BLaER1 treated with 17β-estradiol and CSF1 and Interleukin-3, amounts not matched to agents 10 nM and 100 nM (cell line): ENCODE data around the gene PRX.

Source experiments
- H3K27ac ChIP-seq, 11 experiments: shearing (Covaris generic); formaldehyde crosslinking; 2 replicates each; pipeline ENCODE4 v1.8.1; 2022
- H3K27me3 ChIP-seq, 11 experiments: shearing (Covaris generic); formaldehyde crosslinking; 2 replicates each; pipeline ENCODE4 v1.8.1; 2022
- H3K36me3 ChIP-seq, 11 experiments: shearing (Covaris generic); formaldehyde crosslinking; 2 replicates each; pipeline ENCODE4 v1.8.1; 2022
- H3K4me1 ChIP-seq, 10 experiments: shearing (Covaris generic); formaldehyde crosslinking; 2 replicates each; pipeline ENCODE4 v1.8.1; 2022
- H3K4me2 ChIP-seq, 11 experiments: shearing (Covaris generic); formaldehyde crosslinking; 2 replicates each; pipeline ENCODE4 v1.8.1; 2022
- H3K4me3 ChIP-seq, 10 experiments: shearing (Covaris generic); formaldehyde crosslinking; 2 replicates each; pipeline ENCODE4 v1.8.1; 2022
- H3K9ac ChIP-seq, 11 experiments: shearing (Covaris generic); formaldehyde crosslinking; 2 replicates each; pipeline ENCODE4 v1.8.1; 2022
- H3K9me3 ChIP-seq, 11 experiments: shearing (Covaris generic); formaldehyde crosslinking; replicated peaks in 1 of 11; 2 replicates each; pipeline ENCODE4 v1.8.1; 2022
- H4K20me1 ChIP-seq, 11 experiments: shearing (Covaris generic); formaldehyde crosslinking; 2 replicates each; pipeline ENCODE4 v1.8.1; 2022
- Cebpa-rat ChIP-seq, 11 experiments: shearing (Covaris generic); IDR thresholded peaks; 2 replicates each; pipeline ENCODE4 v1.8.1; 2022

Gene PRX

DNA sequence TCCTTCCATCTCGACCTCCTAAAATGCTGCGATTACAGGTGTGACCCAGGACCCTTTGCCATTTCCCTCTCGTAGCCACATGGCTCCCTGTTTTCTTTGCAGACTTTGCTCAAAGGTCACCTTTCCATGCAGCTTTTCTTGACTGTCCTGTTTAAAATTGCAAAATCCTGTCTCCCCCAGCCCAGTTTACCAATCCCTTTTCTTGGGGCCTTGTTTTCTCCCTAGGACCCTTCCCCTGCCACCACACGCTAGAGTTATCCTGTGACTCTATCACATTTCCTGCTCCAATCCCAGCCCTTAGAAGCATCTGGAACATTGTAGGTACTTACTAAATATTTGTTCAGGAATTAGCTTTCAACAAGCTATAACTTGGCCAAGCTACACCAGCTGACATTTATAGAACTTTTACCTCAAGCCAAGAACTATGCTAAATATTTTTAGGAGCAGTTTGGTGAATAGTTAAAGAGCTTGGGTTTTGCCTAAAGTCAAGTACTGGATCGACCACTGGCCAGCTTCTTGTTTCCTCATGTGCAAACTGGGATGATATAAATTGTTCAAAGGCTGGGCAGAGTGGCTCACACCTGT is 40.1 kb upstream of the PRX start:
- Histone ChIP-seq H3K9me3 (no peaks in the 10 kb centered on the region), H3K9ac (peak overlapping the region in 1 of 11 experiments; percentile 5; a peak in 1 of 22 replicates), H3K36me3 (peaks cover 0 to 98% (median 5%) of the 10 kb centered on the region in 11 experiments; a peak in 11 of 22 replicates), H3K27me3 (no peaks in the 10 kb centered on the region), H4K20me1 (peaks cover 0 to 39% (median 0%) of the 10 kb centered on the region in 11 experiments; a peak in 4 of 22 replicates), H3K4me2 (no peak overlapping the region), H3K27ac (no peak overlapping the region), H3K4me1 (peaks cover 0 to 11% (median 0%) of the 10 kb centered on the region in 10 experiments; a peak in 5 of 20 replicates), H3K4me3 (no peak overlapping the region)
- TF ChIP-seq Cebpa-rat (IDR thresholded peaks at IDR 0.05): no peak

DNA sequence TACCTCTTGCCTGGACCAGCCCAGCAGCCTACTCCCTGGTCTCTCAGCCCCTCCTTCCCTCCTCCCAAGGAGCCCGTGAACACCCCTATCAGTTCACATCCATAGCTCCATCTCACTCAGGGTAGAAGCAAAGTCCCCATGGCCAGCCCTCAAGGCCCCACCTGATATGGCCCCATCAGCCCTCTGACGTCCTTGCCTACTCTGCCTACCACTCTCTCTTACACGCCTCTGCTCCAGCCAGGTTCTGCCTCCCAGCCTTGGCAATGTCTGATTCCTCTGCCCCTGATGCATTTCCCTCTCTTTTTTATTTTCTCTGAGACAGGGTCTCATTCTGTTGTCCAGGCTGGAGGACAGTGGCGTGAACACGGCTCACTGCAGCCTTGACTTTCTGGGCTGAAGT is 38.8 kb upstream of the PRX start:
- H3K4me2 ChIP-seq: no peak overlapping the region
- no peaks in the 10 kb centered on the region for H3K9me3 ChIP-seq
- H4K20me1 ChIP-seq: peaks cover 0 to 35% (median 0%) of the 10 kb centered on the region in 11 experiments; a peak in 4 of 22 replicates
- no peaks in the 10 kb centered on the region for H3K27me3 ChIP-seq
- H3K9ac ChIP-seq: no peak overlapping the region
- H3K4me1 ChIP-seq: peaks cover 0 to 11% (median 0%) of the 10 kb centered on the region in 10 experiments; a peak in 5 of 20 replicates
- H3K36me3 ChIP-seq: peaks cover 0 to 100% (median 6%) of the 10 kb centered on the region in 11 experiments; a peak in 11 of 22 replicates
- no peak overlapping the region for H3K4me3 ChIP-seq
- no peak overlapping the region for H3K27ac ChIP-seq
- TF ChIP-seq Cebpa-rat (IDR thresholded peaks at IDR 0.05): no peak

DNA sequence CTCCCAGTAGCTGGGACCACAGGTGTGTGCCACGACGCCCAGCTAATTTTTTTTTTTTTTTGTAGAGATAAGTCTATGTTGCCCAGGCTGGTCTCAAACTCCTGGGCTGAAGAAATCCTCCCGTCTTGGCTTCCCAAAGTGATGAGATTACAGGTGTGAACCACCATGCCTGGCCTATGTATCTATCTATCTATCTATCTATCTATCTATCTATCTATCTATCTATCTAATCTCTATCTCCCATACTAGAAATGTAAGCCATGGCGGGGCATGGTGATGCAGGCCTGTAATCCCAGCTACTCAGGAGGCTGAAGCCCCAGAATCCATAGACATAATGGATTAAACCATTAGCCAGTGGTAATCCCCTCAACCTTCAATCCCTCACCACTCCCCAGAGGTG is 37.5 kb upstream of the PRX start:
- no peaks in the 10 kb centered on the region for H3K27me3 ChIP-seq
- peaks cover 0 to 11% (median 3%) of the 10 kb centered on the region in 10 experiments; a peak in 9 of 20 replicates for H3K4me1 ChIP-seq
- no peak overlapping the region for H3K9ac ChIP-seq
- H3K36me3 ChIP-seq: peaks cover 0 to 88% (median 6%) of the 10 kb centered on the region in 11 experiments; a peak in 11 of 22 replicates
- no peak overlapping the region for H3K4me2 ChIP-seq
- no peak overlapping the region for H3K27ac ChIP-seq
- no peak for TF ChIP-seq Cebpa-rat (IDR thresholded peaks at IDR 0.05)
- H3K4me3 ChIP-seq: no peak overlapping the region
- no peaks in the 10 kb centered on the region for H3K9me3 ChIP-seq
- peaks cover 0 to 25% (median 0%) of the 10 kb centered on the region in 11 experiments; a peak in 4 of 22 replicates for H4K20me1 ChIP-seq

DNA sequence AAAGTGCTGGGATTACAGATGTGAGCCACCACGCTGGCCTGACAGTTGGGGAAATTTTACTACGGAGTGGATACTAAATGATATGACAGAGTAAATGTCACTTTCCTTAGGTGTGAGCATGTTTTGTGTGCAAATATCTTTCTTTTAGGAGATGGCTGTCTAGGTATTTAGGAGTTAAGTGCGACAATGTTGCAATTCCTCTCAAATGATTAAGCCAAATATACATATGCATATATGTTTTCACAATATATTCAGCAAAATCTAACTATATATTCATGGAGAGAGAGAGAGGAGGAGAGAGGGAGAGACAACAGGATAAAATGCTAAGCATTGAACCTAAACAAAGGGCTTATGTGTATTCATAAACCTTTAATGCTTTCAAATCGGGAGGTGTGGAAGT is 36.3 kb upstream of the PRX start:
- H3K4me2 ChIP-seq: no peak overlapping the region
- H3K36me3 ChIP-seq: peaks cover 0 to 76% (median 6%) of the 10 kb centered on the region in 11 experiments; a peak in 11 of 22 replicates
- H3K9me3 ChIP-seq: no peaks in the 10 kb centered on the region
- H3K4me1 ChIP-seq: peaks cover 5 to 18% (median 10%) of the 10 kb centered on the region in 10 experiments; a peak in 12 of 20 replicates
- no peak overlapping the region for H3K9ac ChIP-seq
- no peak overlapping the region for H3K4me3 ChIP-seq
- H4K20me1 ChIP-seq: peaks cover 0 to 25% (median 0%) of the 10 kb centered on the region in 11 experiments; a peak in 4 of 22 replicates
- no peak for TF ChIP-seq Cebpa-rat (IDR thresholded peaks at IDR 0.05)
- H3K27me3 ChIP-seq: no peaks in the 10 kb centered on the region
- no peak overlapping the region for H3K27ac ChIP-seq

DNA sequence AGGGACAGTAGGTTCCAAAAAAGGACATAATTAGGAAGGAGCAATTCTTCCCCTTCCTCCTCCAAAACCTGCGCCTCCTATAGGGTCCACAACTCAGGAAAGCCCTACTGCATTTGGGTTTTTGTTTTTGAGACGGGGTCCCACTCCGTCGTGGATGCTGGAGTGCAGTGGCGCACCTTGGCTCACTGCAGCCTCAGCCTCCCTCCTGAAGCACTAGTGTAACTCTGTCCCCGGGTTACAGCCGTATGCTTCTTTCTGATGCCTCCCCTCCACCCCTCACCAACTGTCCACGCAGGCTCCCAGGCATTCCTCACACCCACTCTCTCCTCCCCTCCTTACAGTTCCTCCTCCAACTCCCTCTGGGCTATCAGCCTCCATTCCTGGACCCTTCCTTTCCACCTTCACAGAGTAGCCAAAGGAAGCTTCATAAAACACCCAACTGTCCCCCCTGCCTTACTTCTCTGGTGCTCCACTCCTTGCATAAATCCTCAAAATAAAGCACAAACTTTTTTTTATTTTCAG is 33.1 kb upstream of the PRX start:
- Histone ChIP-seq H3K9me3 (no peaks in the 10 kb centered on the region), H3K27me3 (no peaks in the 10 kb centered on the region), H3K9ac (0 out of 22 replicates have a peak overlapping the region, but pooled peaks of 1 of the 11 experiments have one; percentile 5), H3K4me2 (no peak overlapping the region), H4K20me1 (peaks cover 0 to 30% (median 13%) of the 10 kb centered on the region in 11 experiments; a peak in 14 of 22 replicates), H3K4me3 (no peak overlapping the region), H3K27ac (no peak overlapping the region), H3K36me3 (peaks cover 6 to 57% (median 12%) of the 10 kb centered on the region in 11 experiments), H3K4me1 (peaks cover 19 to 27% (median 21%) of the 10 kb centered on the region in 10 experiments)
- no peak for TF ChIP-seq Cebpa-rat (IDR thresholded peaks at IDR 0.05)

DNA sequence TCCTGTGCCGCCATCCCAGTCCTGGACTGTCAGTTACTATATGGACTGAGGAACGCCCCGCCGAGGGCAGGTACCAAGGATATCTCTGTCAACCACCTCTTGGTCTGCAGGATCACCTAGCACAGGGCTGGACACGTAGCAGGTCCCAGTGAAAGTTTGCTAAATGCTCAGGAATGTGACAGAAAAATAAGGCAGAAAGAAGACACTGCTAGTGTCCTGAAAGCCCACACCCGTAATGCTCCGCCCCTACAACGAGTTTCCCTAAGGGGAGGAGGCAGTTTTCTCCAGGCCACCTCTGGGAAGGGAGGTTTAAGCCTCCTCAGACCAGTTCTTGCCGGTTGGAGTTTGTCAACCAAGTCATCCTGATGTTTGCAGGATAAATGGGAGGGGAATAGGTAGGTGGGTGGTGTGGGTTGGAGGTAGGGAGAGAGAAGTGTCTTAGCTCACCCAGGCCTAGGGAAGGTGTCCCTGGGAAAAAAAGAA is 32.6 kb upstream of the PRX start:
- peaks cover 19 to 32% (median 23%) of the 10 kb centered on the region in 10 experiments for H3K4me1 ChIP-seq
- H3K9ac ChIP-seq: 0 out of 22 replicates have a peak overlapping the region, but pooled peaks of 2 of the 11 experiments have one; percentile 9 to 87
- H3K4me2 ChIP-seq: peak overlapping the region in 1 of 11 experiments; percentile 95; a peak in 1 of 22 replicates
- H4K20me1 ChIP-seq: peaks cover 0 to 30% (median 18%) of the 10 kb centered on the region in 11 experiments; a peak in 14 of 22 replicates
- H3K4me3 ChIP-seq: no peak overlapping the region
- H3K27ac ChIP-seq: no peak overlapping the region
- peaks cover 11 to 57% (median 17%) of the 10 kb centered on the region in 11 experiments for H3K36me3 ChIP-seq
- H3K9me3 ChIP-seq: no peaks in the 10 kb centered on the region
- H3K27me3 ChIP-seq: no peaks in the 10 kb centered on the region
- no peak for TF ChIP-seq Cebpa-rat (IDR thresholded peaks at IDR 0.05)

DNA sequence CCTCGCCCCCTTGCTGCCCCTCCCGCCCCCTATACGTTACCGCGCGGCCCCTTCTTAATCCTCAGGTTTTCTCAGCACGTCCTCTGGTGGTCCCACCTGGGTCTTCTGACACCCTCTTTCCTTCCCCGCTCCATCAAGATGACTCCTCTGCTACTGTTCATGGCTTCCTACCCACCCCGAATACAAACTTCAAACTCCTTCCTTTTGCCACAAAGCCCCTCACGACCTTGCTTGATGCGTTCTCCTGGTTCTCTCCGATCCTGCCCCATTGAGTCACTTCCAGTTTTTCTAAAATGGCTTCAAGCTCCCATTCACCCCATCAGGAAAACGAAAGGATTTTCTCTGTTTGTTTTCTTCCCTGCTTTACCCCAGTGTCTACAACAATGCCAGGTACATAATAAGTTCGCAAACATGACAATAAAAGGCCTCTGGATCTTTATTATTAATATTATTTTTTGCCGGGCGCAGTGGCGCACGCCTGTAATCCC is 31.7 kb upstream of the PRX start:
- H3K27me3 ChIP-seq: no peaks in the 10 kb centered on the region
- TF ChIP-seq Cebpa-rat (IDR thresholded peaks at IDR 0.05): no peak
- H3K4me1 ChIP-seq: peaks cover 19 to 38% (median 23%) of the 10 kb centered on the region in 10 experiments
- H3K4me3 ChIP-seq: peak overlapping the region; percentile 81 to 99 (median 90)
- peak overlapping the region in 10 of 11 experiments; percentile 30 to 98 (median 94); a peak in 19 of 22 replicates for H3K27ac ChIP-seq
- H3K4me2 ChIP-seq: peak overlapping the region; percentile 73 to 95 (median 80)
- H3K9ac ChIP-seq: peak overlapping the region; percentile 87 to 99 (median 95); a peak in 21 of 22 replicates
- peaks cover 18 to 57% (median 26%) of the 10 kb centered on the region in 11 experiments for H3K36me3 ChIP-seq
- peaks cover 0 to 38% (median 24%) of the 10 kb centered on the region in 11 experiments; a peak in 15 of 22 replicates for H4K20me1 ChIP-seq
- no peaks in the 10 kb centered on the region for H3K9me3 ChIP-seq

DNA sequence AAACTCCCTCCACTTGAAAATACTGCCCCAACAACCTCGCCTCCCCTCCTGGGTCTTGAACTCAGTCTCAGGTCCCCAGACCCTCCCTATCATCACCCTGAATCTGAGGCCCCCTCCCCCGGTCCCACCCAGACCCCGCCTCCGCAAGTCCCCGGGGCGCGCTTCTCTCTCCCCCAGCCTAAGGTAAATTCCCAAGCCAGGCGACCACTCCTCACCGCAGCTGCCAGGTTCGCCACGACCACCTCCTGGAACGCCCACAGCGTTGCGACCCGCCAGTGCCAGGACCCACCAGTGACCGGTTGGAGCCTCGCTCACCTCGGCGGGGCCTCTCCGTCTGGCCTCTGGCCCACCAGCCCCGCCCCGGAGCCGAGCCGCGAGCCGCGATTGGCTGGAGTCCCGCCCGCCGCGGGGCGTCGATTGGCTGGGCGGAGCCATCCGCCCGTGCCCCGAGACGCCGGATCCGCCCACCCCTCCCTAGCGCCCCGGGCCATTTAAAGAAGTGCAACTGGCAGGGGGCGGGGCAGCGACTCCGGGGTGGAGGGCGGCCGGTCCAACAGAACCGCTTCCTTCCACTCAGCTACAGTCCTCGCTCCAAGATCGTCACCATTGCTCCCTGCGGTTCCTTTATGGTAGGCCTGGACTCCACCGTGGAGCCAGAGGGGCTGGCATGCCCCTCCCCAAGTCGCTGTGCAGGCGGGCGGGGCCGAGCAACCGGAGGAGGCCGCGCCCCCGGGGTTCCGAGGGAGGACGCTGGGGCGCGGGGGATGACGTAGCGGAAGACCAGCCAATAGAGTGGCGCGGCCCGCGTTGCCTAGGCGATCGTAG is 31.0 kb upstream of the PRX start, which contains the start of gene SERTAD3:
TSS of gene SERTAD3 (minus strand) at position 336 of the 825 bp plus-strand sequence. CDS start 2,255 bp downstream, outside the sequence.
- H3K36me3 ChIP-seq: peaks cover 18 to 56% (median 28%) of the 10 kb centered on the region in 11 experiments
- peak within 1 kb of the TSS; percentile 87 to 99 (median 95) for H3K9ac ChIP-seq
- H3K9me3 ChIP-seq: no peaks in the 10 kb centered on the region
- no peaks in the 10 kb centered on the region for H3K27me3 ChIP-seq
- H4K20me1 ChIP-seq: peaks cover 0 to 45% (median 24%) of the 10 kb centered on the region in 11 experiments; a peak in 15 of 22 replicates
- no peak for TF ChIP-seq Cebpa-rat (IDR thresholded peaks at IDR 0.05)
- peak within 1 kb of the TSS; percentile 81 to 99 (median 90) for H3K4me3 ChIP-seq
- H3K4me2 ChIP-seq: peak within 1 kb of the TSS; percentile 74 to 95 (median 89)
- H3K27ac ChIP-seq: peak within 1 kb of the TSS; percentile 89 to 98 (median 96)
- peaks cover 19 to 38% (median 23%) of the 10 kb centered on the region in 10 experiments for H3K4me1 ChIP-seq
